Upper lobe of left lung (tissue), 6 donors: ENCODE measurements around the gene EYA4. TPM values are rescaled to one million over a fixed set of nuclear protein-coding genes. Genes with fewer than 3 reads are reported as not detected.

Source experiments
- ATAC-seq, 2 donors: fragments of 200-7000 bp; cut with Tn5 transposase; one replicate each; pipeline ENCODE4 v1.9.1; 2022; ENCODE audit warnings: mild to moderate bottlenecking in 2 of 2, moderate library complexity in 2 of 2; ENCODE audit not compliant: low FRiP score in 2 of 2
- DNase-seq, 2 donors: peaks; one replicate each; pipeline ENCODE4 v3.0.0-alpha.2; 2019 to 2020
- H3K27ac ChIP-seq, 4 donors: fragments of 200-600 bp; sonication (generic); one replicate each; pipeline ENCODE4 v1.5.1; 2016 to 2019
- H3K27me3 ChIP-seq, 4 donors: fragments of 200-600 bp; sonication (generic); one replicate each; pipeline ENCODE4 v1.5.1; 2017 to 2019
- H3K36me3 ChIP-seq, 4 donors: fragments of 200-600 bp; sonication (generic); one replicate each; pipeline ENCODE4 v1.5.1; 2016 to 2019
- H3K4me1 ChIP-seq, 4 donors: fragments of 200-600 bp; sonication (generic); one replicate each; pipeline ENCODE4 v1.5.1; 2018 to 2019
- H3K4me3 ChIP-seq, 4 donors: fragments of 200-600 bp; sonication (generic); one replicate each; pipeline ENCODE4 v1.5.1; 2017 to 2019; ENCODE audit warnings: mild to moderate bottlenecking in 2 of 4, moderate library complexity in 1 of 4
- H3K9me3 ChIP-seq, 4 donors: fragments of 200-600 bp; sonication (generic); one replicate each; pipeline ENCODE4 v1.5.1; 2018 to 2019
- EP300 ChIP-seq, 4 donors: sonication (generic); formaldehyde crosslinking; IDR thresholded peaks; one replicate each; pipeline ENCODE4 v1.5.1; 2017; ENCODE audit warnings: antibody characterized with exemption in 4 of 4, control low read depth in 2 of 4
- POLR2A ChIP-seq, 4 donors: fragments of 450-650 bp; IDR thresholded peaks; one replicate each; pipeline ENCODE4 v1.5.1; 2016 to 2017; ENCODE audit warnings: antibody characterized with exemption in 4 of 4, mild to moderate bottlenecking in 2 of 4
- POLR2AphosphoS5 ChIP-seq, 2 donors: sonication (generic); formaldehyde crosslinking; IDR thresholded peaks; one replicate each; pipeline ENCODE4 v1.5.1; 2017; ENCODE audit warnings: antibody characterized with exemption in 2 of 2
- WGBS, 2 donors: methylation state at CpG; one replicate each; pipeline ENCODE4 v1.1.5; 2017 to 2018; 5-methylcytosine and 5-hydroxymethylcytosine counted together
- total RNA-seq, 6 donors: library from RNA; depleted of rRNA in 4 of 6; stranded (reverse); fragments of >200 nt in 4 of 6; gene quantifications; one replicate each; pipeline versions ENCODE4 v1.1.0 to v1.2.1, GENCODE V29; 2016 to 2021
- TF ChIP-seq, protein P1 (sequence below), 6 experiments: fragments of 450-650 bp in 4 of 6; fragments of 200-600 bp in 2 of 6; sonication (generic) in 2 of 6; IDR thresholded peaks; one replicate each; pipeline ENCODE4 v1.5.1; 2016 to 2019; ENCODE audit warnings: antibody characterized with exemption in 6 of 6
- donor health status: DM: no; HTN: no; CAD: no; lungs with moderate emphysema.
- donor health status: DM: no; HTN: yes; CAD: no; lungs with severe emphysema.

Gene EYA4
- total RNA-seq, 6 donors from 2014 or later, result 1.0 to 8.9 (median 4.2) TPM

DNA sequence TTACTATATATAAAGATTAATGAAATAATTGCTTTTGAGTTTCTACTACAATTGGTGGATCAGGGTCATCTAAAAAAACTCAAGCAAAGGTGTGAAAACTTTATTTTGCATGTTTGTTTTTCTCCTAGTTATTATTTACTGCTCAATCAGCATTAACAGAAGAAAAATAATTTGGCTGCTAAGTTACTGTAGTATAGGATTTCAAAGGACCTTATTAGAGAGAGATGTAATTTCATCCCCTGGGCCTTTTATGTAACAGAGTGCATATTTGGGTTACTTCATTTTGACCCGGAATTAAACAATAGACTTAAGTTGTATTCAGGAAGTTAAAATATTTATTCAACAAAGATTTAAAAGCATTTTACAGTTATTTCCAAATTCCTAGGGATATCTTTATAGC lies 49.8 kb downstream of the EYA4 start:
- WGBS, 2 donors, result 46 to 59% methylated on average over 1 of the region's 1 CpG
- TF ChIP-seq, protein P1, sequence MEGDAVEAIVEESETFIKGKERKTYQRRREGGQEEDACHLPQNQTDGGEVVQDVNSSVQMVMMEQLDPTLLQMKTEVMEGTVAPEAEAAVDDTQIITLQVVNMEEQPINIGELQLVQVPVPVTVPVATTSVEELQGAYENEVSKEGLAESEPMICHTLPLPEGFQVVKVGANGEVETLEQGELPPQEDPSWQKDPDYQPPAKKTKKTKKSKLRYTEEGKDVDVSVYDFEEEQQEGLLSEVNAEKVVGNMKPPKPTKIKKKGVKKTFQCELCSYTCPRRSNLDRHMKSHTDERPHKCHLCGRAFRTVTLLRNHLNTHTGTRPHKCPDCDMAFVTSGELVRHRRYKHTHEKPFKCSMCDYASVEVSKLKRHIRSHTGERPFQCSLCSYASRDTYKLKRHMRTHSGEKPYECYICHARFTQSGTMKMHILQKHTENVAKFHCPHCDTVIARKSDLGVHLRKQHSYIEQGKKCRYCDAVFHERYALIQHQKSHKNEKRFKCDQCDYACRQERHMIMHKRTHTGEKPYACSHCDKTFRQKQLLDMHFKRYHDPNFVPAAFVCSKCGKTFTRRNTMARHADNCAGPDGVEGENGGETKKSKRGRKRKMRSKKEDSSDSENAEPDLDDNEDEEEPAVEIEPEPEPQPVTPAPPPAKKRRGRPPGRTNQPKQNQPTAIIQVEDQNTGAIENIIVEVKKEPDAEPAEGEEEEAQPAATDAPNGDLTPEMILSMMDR (IDR thresholded peaks at IDR 0.05), result no peak
- TF ChIP-seq POLR2A (IDR thresholded peaks at IDR 0.05) (no peak), EP300 (IDR thresholded peaks at IDR 0.05) (no peak), POLR2AphosphoS5 (IDR thresholded peaks at IDR 0.05) (no peak)

DNA sequence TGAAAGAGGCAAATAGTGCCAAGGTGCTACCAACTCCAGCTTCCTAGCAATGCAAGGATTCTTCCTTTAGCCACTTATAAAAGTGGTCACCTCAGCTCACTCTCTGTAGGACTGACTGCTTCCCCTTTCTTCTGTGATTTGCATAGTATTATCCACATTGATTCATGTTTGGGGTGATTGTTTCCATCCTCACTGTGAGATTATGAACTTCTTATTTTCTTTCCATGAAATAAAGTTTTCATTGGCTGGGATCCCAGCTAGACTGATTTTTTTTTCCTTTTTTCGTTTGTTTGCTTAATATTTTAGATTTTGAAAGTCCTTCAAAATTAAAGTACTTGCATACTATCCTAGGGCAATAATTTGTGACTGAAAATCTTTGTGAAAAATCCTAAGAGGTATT lies 50.5 kb downstream of the EYA4 start:
- Histone ChIP-seq H3K4me3 (no peak overlapping the region), H3K27me3 (no peaks in the 10 kb centered on the region), H3K36me3 (no peaks in the 10 kb centered on the region), H3K27ac (no peak overlapping the region), H3K9me3 (no peaks in the 10 kb centered on the region), H3K4me1 (no peaks in the 10 kb centered on the region)
- ATAC-seq (no peak), DNase-seq (no peak)
- TF ChIP-seq, protein P1 (IDR thresholded peaks at IDR 0.05), result no peak
- TF ChIP-seq EP300 (IDR thresholded peaks at IDR 0.05), result no peak
- no peak for TF ChIP-seq POLR2AphosphoS5 (IDR thresholded peaks at IDR 0.05)
- TF ChIP-seq POLR2A (IDR thresholded peaks at IDR 0.05), result no peak
- WGBS, 2 donors, result 34 to 41% methylated on average over 1 of the region's 1 CpG

More for the DNA sequence above, 49.8 kb downstream of the EYA4 start:
- ATAC-seq, result no peak
- Histone ChIP-seq H3K9me3 (no peaks in the 10 kb centered on the region), H3K27ac (no peak overlapping the region), H3K4me1 (no peaks in the 10 kb centered on the region), H3K27me3 (no peaks in the 10 kb centered on the region), H3K4me3 (no peak overlapping the region), H3K36me3 (no peaks in the 10 kb centered on the region)
- DNase-seq, result no peak

DNA sequence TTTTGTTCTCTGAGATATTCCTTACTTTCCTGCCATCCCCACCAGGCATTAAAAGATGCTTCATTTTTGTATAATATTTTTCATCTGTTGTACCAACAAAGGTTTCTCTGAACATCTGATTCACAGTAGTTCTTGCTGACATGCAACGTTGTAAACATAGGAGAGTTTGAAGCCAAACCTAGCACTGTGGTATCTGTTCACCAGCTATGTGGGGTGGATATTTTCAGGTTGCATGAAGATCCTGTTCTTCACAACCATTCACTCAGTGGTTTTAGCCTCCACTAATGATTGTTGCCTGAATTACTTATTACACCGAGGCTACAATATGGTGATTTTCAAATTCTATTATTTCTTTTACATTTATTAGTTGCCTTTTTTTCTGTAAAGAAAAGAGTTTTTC lies 56.5 kb downstream of the EYA4 start:
- no peak for DNase-seq
- ATAC-seq, result no peak
- Histone ChIP-seq H3K27me3 (no peaks in the 10 kb centered on the region), H3K36me3 (no peaks in the 10 kb centered on the region), H3K9me3 (no peaks in the 10 kb centered on the region), H3K27ac (no peak overlapping the region), H3K4me3 (no peak overlapping the region), H3K4me1 (no peaks in the 10 kb centered on the region)
- 68 to 86% methylated on average over 2 of the region's 2 CpGs for WGBS, 2 donors
- TF ChIP-seq POLR2A (IDR thresholded peaks at IDR 0.05) (no peak), EP300 (IDR thresholded peaks at IDR 0.05) (no peak), POLR2AphosphoS5 (IDR thresholded peaks at IDR 0.05) (no peak)
- TF ChIP-seq, protein P1 (IDR thresholded peaks at IDR 0.05), result no peak

DNA sequence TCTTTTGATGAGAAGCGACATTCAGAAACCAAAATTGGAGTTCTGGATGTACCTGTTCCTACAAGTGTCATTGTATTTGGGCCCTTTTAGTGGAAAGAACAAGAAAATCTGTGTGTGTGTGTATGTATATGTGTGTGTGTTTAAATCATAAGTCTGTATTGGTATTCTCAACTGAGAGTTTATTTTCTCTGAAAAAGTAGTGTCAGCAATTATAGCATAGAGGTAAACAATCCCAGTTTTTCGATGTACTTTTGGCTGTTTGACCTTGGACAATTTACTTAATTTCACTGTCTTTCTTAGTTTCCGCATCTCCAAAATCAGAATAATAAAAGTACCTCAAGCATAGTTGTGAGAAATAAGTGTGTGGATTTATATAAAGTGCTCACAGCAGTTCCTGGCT lies 57.2 kb downstream of the EYA4 start:
- 68 to 75% methylated on average over 3 of the region's 3 CpGs for WGBS, 2 donors
- no peaks in the 10 kb centered on the region for H3K4me1 ChIP-seq
- H3K27ac ChIP-seq, result no peak overlapping the region
- H3K4me3 ChIP-seq, result no peak overlapping the region
- no peak for ATAC-seq
- no peaks in the 10 kb centered on the region for H3K36me3 ChIP-seq
- no peak for DNase-seq
- TF ChIP-seq EP300 (IDR thresholded peaks at IDR 0.05) (no peak), POLR2A (IDR thresholded peaks at IDR 0.05) (no peak), POLR2AphosphoS5 (IDR thresholded peaks at IDR 0.05) (no peak)
- TF ChIP-seq, protein P1 (IDR thresholded peaks at IDR 0.05), result no peak
- no peaks in the 10 kb centered on the region for H3K27me3 ChIP-seq
- no peaks in the 10 kb centered on the region for H3K9me3 ChIP-seq

DNA sequence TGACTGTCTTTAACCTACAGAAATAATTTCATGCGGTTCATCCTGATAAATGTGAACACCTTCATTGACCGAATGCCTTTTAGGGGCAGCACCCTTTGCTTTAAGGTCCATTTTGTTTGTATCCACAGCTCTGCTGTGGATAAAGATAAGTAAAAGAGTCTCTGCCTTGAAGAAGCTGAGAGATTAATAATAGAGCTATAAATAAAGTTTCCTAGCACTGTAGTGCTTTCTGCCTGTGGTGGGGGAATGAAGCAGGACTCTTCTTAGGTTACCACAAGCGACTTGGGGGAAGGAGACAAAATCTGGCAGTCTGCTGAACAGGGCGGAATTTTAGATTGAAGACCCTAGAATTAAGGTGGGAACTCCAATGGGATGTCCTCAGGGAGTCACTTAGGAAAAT lies 57.6 kb downstream of the EYA4 start:
- DNase-seq, result no peak
- WGBS, 2 donors, result 78 to 89% methylated on average over 4 of the region's 4 CpGs
- Histone ChIP-seq H3K9me3 (no peaks in the 10 kb centered on the region), H3K36me3 (no peaks in the 10 kb centered on the region), H3K4me3 (no peak overlapping the region), H3K27ac (no peak overlapping the region), H3K4me1 (no peaks in the 10 kb centered on the region), H3K27me3 (no peaks in the 10 kb centered on the region)
- ATAC-seq, result no peak
- TF ChIP-seq, protein P1 (IDR thresholded peaks at IDR 0.05), result no peak
- no peak for TF ChIP-seq EP300 (IDR thresholded peaks at IDR 0.05)
- TF ChIP-seq POLR2AphosphoS5 (IDR thresholded peaks at IDR 0.05), result no peak
- no peak for TF ChIP-seq POLR2A (IDR thresholded peaks at IDR 0.05)
